Colonic mucosa (tissue), 4 donors: ENCODE results near the gene WDR33. TPM values are rescaled to one million over a fixed set of nuclear protein-coding genes. Genes with fewer than 3 reads are reported as not detected.

Experiments
- DNase-seq: peaks from one replicate; pipeline ENCODE4 v3.0.0-alpha.2; 2020
- H3K27ac ChIP-seq: fragments of 200-600 bp; one replicate; pipeline ENCODE4 v1.8.0; 2021
- H3K27me3 ChIP-seq: fragments of 200-600 bp; one replicate; pipeline ENCODE4 v1.8.0; 2021
- H3K36me3 ChIP-seq: fragments of 200-600 bp; one replicate; pipeline ENCODE4 v1.8.0; 2021
- H3K4me1 ChIP-seq: fragments of 200-600 bp; one replicate; pipeline ENCODE4 v1.8.0; 2021; ENCODE audit warnings: mild to moderate bottlenecking
- H3K4me3 ChIP-seq: fragments of 200-600 bp; one replicate; pipeline ENCODE4 v1.8.0; 2021
- H3K9ac ChIP-seq, 2 donors: one replicate each; pipeline ENCODE4 v1.7.0; 2013; ENCODE audit warnings: control low read depth in 2 of 2, low read depth in 2 of 2, low read length in 2 of 2
- H3K9me3 ChIP-seq: fragments of 200-600 bp; one replicate; pipeline ENCODE4 v1.8.0; 2021
- CTCF ChIP-seq: fragments of 200-600 bp; IDR thresholded peaks from one replicate; pipeline ENCODE4 v1.8.0; 2022; ENCODE audit warnings: antibody characterized with exemption, mild to moderate bottlenecking
- intact Hi-C: fragments of 100-400 bp; cut with DNase I; formaldehyde crosslinking; loops from one replicate; pipeline ENCODE4 v1.14.1; 2022
- total RNA-seq, 2 donors: library from RNA; stranded (reverse); fragmentation: NEBNext Ultra II Directional in 1 of 2; extraction: Animal tissue kit (Norgen Biotek cat#: 25700) in 1 of 2; gene quantifications; one replicate each; pipeline ENCODE4 v1.2.1, GENCODE V29; 2021
- donor health status: healthy.
- donor health status: DM: no; HTN: no; CAD: no.
- donor health status: DM: no; HTN: no; CAD: no.

WDR33 gene
- total RNA-seq, 2 donors from 2014 or later, result 48.1 to 59.4 TPM

GRCh38 chr2:127721311-127721977 is 89.5 kb downstream of the WDR33 start:
- Histone ChIP-seq H3K9me3 (no peaks in the 10 kb centered on the region), H3K9ac (no peak overlapping the region), H3K36me3 (peaks cover 17% of the 10 kb centered on the region), H3K27ac (no peak overlapping the region), H3K4me1 (no peaks in the 10 kb centered on the region), H3K4me3 (no peak overlapping the region), H3K27me3 (no peaks in the 10 kb centered on the region)
- DNase-seq, result no peak
- intact Hi-C loops, result no loop called here
- TF ChIP-seq CTCF, result no peak

GRCh38 chr2:127719301-127720218 is 91.4 kb downstream of the WDR33 start:
- H3K36me3 ChIP-seq, result peaks cover 17% of the 10 kb centered on the region
- DNase-seq, result no peak

GRCh38 chr2:127718271-127718670 is 92.7 kb downstream of the WDR33 start:
- DNase-seq, result no peak
- Histone ChIP-seq H3K4me3 (no peak overlapping the region), H3K36me3 (peaks cover 17% of the 10 kb centered on the region), H3K9ac (no peak overlapping the region), H3K9me3 (no peaks in the 10 kb centered on the region), H3K4me1 (no peaks in the 10 kb centered on the region), H3K27ac (no peak overlapping the region), H3K27me3 (no peaks in the 10 kb centered on the region)
- TF ChIP-seq CTCF, result no peak
- intact Hi-C loops, result loop anchor here (10.0 kb wide), 1 partner anchor 77 kb away; no protein-coding TSS in a partner anchor

More at GRCh38 chr2:127719301-127720218, 91.4 kb downstream of the WDR33 start:
- H3K9me3 ChIP-seq, result no peaks in the 10 kb centered on the region
- no peak overlapping the region for H3K27ac ChIP-seq
- TF ChIP-seq CTCF, result no peak
- no peaks in the 10 kb centered on the region for H3K4me1 ChIP-seq
- intact Hi-C loops, result loop anchor here (10.0 kb wide), 1 partner anchor 75 kb away; no protein-coding TSS in a partner anchor
- no peaks in the 10 kb centered on the region for H3K27me3 ChIP-seq
- no peak overlapping the region for H3K9ac ChIP-seq
- H3K4me3 ChIP-seq, result no peak overlapping the region

- no peak for TF ChIP-seq CTCF
- Histone ChIP-seq H3K4me1 (no peaks in the 10 kb centered on the region), H3K36me3 (peaks cover 17% of the 10 kb centered on the region), H3K9me3 (no peaks in the 10 kb centered on the region), H3K9ac (no peak overlapping the region), H3K4me3 (no peak overlapping the region), H3K27ac (no peak overlapping the region), H3K27me3 (no peaks in the 10 kb centered on the region)
- intact Hi-C loops, result loop anchor here (10.0 kb wide), 1 partner anchor 79 kb away; no protein-coding TSS in a partner anchor
- no peak for DNase-seq
These were observed 95.1 kb downstream of the WDR33 start for GRCh38 chr2:127715778-127716449.

- H3K4me1 ChIP-seq, result no peaks in the 10 kb centered on the region
- H3K9ac ChIP-seq, result no peak overlapping the region
- no peak for DNase-seq
- H3K27ac ChIP-seq, result no peak overlapping the region
- no peaks in the 10 kb centered on the region for H3K27me3 ChIP-seq
- H3K9me3 ChIP-seq, result no peaks in the 10 kb centered on the region
- intact Hi-C loops, result loop anchor here (10.0 kb wide), 1 partner anchor 81 kb away; no protein-coding TSS in a partner anchor
- no peak overlapping the region for H3K4me3 ChIP-seq
- no peak for TF ChIP-seq CTCF
- H3K36me3 ChIP-seq, result peaks cover 1% of the 10 kb centered on the region
These were observed 97.4 kb downstream of the WDR33 start for GRCh38 chr2:127713562-127713961.
